ENCODE measurements around the gene SPSB4.

SPSB4 gene

GRCh38 chr3:141065841-141066805 is 15.0 kb downstream of the SPSB4 start:
- H3K9ac ChIP-seq (ENCODE audit: low read length), result no peak overlapping the region
- no peaks in the 10 kb centered on the region for H3K79me2 ChIP-seq (ENCODE audit: insufficient read depth, low read length)
- no peak for TF ChIP-seq CTCF (IDR thresholded peaks at IDR 0.05; ENCODE audit: insufficient read depth, low read length, poor library complexity, severe bottlenecking)
- TF ChIP-seq EZH2phosphoT487 (conservative IDR thresholded peaks at IDR 0.05; ENCODE audit: low read length), result no peak

GRCh38 chr3:141067206-141067974 is 16.2 kb downstream of the SPSB4 start:
- Histone ChIP-seq H3K9me3 (ENCODE audit: insufficient read depth, low read length) (no peaks in the 10 kb centered on the region), H3K79me2 (ENCODE audit: insufficient read depth, low read length) (no peaks in the 10 kb centered on the region), H3F3A (ENCODE audit: insufficient read depth) (no peaks in the 10 kb centered on the region), H3K9ac (ENCODE audit: low read length) (no peak overlapping the region), H3K27ac (ENCODE audit: low read depth, low read length) (no peak overlapping the region), H3K4me3 (ENCODE audit: insufficient read depth, low read length, poor library complexity, severe bottlenecking) (no peak overlapping the region), H4K20me1 (ENCODE audit: low read depth, low read length) (no peaks in the 10 kb centered on the region), H3K36me3 (ENCODE audit: low read length) (no peaks in the 10 kb centered on the region), H3K4me2 (ENCODE audit: low read depth, low read length, poor library complexity, severe bottlenecking) (no peak overlapping the region), H3K9me2 (replicated peaks; ENCODE audit: insufficient read depth, low read length) (no peaks in the 10 kb centered on the region), H3K27me3 (ENCODE audit: low read length) (no peaks in the 10 kb centered on the region; the same call in 1 of the 2 replicates), H2AFZ (ENCODE audit: low read depth, low read length, severe bottlenecking) (no peak overlapping the region)
- TF ChIP-seq EZH2phosphoT487 (conservative IDR thresholded peaks at IDR 0.05; ENCODE audit: low read length) (no peak), CTCF (IDR thresholded peaks at IDR 0.05; ENCODE audit: insufficient read depth, low read length, poor library complexity, severe bottlenecking) (no peak)

More at GRCh38 chr3:141065841-141066805, 15.0 kb downstream of the SPSB4 start:
- Histone ChIP-seq H3K4me2 (ENCODE audit: low read depth, low read length, poor library complexity, severe bottlenecking) (no peak overlapping the region), H3K27ac (ENCODE audit: low read depth, low read length) (no peak overlapping the region), H4K20me1 (ENCODE audit: low read depth, low read length) (no peaks in the 10 kb centered on the region), H3K9me3 (ENCODE audit: insufficient read depth, low read length) (no peaks in the 10 kb centered on the region), H3F3A (ENCODE audit: insufficient read depth) (no peaks in the 10 kb centered on the region), H2AFZ (ENCODE audit: low read depth, low read length, severe bottlenecking) (no peak overlapping the region), H3K4me3 (ENCODE audit: insufficient read depth, low read length, poor library complexity, severe bottlenecking) (no peak overlapping the region), H3K9me2 (replicated peaks; ENCODE audit: insufficient read depth, low read length) (no peaks in the 10 kb centered on the region), H3K27me3 (ENCODE audit: low read length) (no peaks in the 10 kb centered on the region; the same call in 1 of the 2 replicates), H3K36me3 (ENCODE audit: low read length) (no peaks in the 10 kb centered on the region)

DNA sequence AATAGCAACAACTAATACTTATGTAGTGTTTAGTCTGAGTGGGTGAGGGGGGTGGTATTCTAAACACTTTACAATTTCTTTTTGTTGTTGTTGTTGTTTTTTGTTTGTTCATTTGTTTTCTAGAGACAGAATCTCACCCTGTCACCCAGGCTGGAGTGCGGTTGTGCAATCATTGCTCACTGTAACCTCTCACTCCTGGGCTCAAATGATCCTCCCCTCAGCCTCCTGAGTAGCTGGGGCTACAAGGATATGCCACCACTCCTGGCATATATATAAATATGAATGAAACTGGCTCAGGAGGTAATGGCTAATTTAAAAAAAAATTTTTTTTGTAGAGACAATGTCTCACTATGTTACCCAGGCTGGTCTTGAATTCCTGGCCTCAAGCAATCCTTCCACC is 19.1 kb downstream of the SPSB4 start:
- H3K4me3 ChIP-seq (ENCODE audit: insufficient read depth, low read length, poor library complexity, severe bottlenecking), result no peak overlapping the region
- no peak overlapping the region for H3K27ac ChIP-seq (ENCODE audit: low read depth, low read length)
- H3K9me3 ChIP-seq (ENCODE audit: insufficient read depth, low read length), result no peaks in the 10 kb centered on the region
- no peaks in the 10 kb centered on the region for H4K20me1 ChIP-seq (ENCODE audit: low read depth, low read length)
- H3K79me2 ChIP-seq (ENCODE audit: insufficient read depth, low read length), result no peaks in the 10 kb centered on the region
- H3K9me2 ChIP-seq (replicated peaks; ENCODE audit: insufficient read depth, low read length), result no peaks in the 10 kb centered on the region
- no peaks in the 10 kb centered on the region for H3F3A ChIP-seq (ENCODE audit: insufficient read depth)
- no peak overlapping the region for H3K9ac ChIP-seq (ENCODE audit: low read length)
- H3K36me3 ChIP-seq (ENCODE audit: low read length), result no peaks in the 10 kb centered on the region
- TF ChIP-seq CTCF (IDR thresholded peaks at IDR 0.05; ENCODE audit: insufficient read depth, low read length, poor library complexity, severe bottlenecking), result no peak
- no peak for TF ChIP-seq EZH2phosphoT487 (conservative IDR thresholded peaks at IDR 0.05; ENCODE audit: low read length)
- H3K4me2 ChIP-seq (ENCODE audit: low read depth, low read length, poor library complexity, severe bottlenecking), result no peak overlapping the region
- H3K27me3 ChIP-seq (ENCODE audit: low read length), result no peaks in the 10 kb centered on the region
- no peak overlapping the region for H2AFZ ChIP-seq (ENCODE audit: low read depth, low read length, severe bottlenecking)
